ENCODE measurements around the gene GALNT16.

GRCh38 chr14:69269381-69269780 lies 9.4 kb downstream of the GALNT16 start:
- TF ChIP-seq GATA3 (IDR thresholded peaks at IDR 0.05; ENCODE audit: low read depth, low read length) (no peak), GATA2 (IDR thresholded peaks at IDR 0.05; ENCODE audit: low read depth, low read length) (no peak)
